GM19397 (cell line): ENCODE measurements around the gene AKR1C8.
"Not testable (repeated sequence)": the region's sequence is repeated elsewhere in the genome, so short reads cannot be mapped to it uniquely, and the experiment has no call there.

Experiments used
- ATAC-seq: cut with Tn5 transposase; IDR thresholded peaks from one replicate; pipeline ENCODE4 v1.9.1; 2021; ENCODE audit warnings: mild to moderate bottlenecking, moderate library complexity; ENCODE audit not compliant: unreplicated experiment

The AKR1C8 gene

DNA sequence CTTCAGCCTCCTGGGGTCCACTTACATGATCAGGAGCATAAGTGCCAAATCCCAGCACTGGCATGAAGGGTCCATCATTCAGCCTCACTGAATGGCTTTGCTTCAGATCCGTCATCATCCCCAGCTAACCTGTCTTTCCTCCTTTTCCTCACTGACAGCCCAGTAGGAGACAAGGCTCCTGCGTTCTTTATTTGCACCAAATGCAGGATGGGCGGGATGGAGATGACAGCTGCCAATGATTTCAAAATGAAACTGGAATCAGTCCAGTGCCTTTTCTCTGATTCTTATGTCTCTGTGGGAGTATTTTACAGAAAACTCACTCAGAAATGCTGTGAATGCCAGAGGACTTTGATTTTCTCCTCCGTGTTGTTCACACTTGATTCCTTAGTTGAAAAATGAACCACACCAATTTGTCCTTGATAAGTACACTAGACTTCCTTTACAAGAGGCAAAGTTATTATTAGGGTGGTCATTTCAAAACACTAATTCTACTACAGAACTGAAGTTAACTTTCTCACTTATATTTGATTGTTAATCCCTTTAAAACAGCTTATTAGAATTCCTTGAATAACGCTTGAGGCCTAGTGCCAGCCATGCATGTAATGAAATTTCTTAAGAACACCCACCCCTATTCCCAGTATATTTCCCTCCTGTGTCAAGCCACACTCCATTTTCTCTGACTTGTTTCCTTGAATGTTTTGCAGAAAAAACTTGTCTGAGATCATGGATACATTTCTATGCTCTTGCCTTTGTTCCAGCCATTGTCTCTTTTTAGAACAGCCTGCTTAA, at the start of gene AKR1C8:
AKR1C8 (minus strand) TSS at position 164 of the 789 bp plus-strand sequence; CDS start at position 118, 46 bp downstream.
- no peak for ATAC-seq

DNA sequence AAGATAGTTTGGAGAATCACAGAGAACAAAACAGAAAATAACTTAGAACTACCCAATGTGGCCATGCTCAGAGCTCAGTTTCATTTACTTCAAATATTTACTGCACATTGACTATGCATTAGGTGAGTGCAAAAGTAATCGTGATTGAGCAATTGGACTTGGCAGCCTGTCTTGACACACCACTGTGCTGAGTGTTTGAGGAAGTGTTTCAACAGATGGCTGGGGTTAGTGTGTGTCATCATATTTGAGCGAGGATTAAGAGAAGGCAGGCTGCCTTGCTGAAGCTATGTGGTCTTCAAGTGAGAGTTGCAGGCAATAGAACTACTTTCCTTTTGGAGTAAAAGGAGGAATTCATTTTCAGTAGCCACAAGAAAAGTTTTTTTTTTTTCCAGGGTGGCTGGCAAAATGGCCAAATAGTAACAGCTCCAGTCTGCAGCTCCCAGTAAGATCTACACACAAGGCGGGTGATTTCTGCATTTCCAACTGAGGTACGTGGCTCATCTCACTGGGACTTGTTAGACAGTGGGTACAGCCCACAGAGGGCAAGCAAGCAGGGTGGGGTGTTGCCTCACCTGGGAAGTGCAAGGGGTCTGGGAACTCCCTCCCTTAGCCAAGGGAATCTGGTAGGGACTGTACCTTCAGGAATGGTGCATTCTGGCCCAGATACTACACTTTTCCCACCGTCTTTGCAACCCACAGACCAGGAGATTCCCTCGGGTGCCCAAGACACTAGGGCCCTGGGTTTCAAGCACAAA, 49.3 kb upstream of the AKR1C8 start:
- ATAC-seq = no peak

DNA sequence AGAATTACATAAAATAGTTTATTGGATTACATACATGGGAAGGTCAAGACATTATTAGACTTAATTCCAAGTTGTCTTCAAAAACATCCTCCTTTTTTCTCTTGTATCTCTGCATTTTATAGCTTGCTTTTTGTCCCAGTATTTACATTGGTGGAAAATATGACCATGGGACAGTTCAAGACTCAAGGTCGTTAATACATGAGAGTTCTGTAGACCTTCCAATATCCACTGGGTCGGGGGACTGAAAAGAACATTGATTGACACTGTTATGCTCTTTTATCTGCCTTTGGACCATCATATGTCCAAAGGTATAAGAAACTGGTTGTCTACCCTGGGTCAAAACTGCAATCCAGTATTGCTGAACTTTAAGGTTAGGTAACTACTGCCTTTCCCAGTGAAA, 48.4 kb upstream of the AKR1C8 start:
- no peak for ATAC-seq

DNA sequence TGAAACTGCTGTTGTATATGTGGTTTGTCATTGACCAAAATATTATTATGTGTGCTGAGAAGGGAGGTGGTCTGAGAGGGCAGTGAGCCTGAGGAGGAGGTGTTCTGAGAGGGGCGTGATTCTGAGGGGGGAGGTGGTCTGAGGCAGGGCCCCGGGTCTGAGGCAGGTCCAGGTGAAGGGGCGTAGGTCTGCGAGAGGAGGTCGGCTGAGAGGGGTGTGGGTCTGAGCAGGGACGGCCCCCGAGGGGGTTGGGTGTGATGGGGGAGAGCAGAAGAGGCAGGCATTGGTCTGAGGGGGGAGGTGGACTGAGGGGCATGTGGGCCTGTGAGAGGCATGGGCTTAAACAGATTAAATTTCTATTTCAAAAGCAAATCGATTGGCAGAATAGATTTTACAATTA, 44.1 kb upstream of the AKR1C8 start:
- ATAC-seq = no peak

DNA sequence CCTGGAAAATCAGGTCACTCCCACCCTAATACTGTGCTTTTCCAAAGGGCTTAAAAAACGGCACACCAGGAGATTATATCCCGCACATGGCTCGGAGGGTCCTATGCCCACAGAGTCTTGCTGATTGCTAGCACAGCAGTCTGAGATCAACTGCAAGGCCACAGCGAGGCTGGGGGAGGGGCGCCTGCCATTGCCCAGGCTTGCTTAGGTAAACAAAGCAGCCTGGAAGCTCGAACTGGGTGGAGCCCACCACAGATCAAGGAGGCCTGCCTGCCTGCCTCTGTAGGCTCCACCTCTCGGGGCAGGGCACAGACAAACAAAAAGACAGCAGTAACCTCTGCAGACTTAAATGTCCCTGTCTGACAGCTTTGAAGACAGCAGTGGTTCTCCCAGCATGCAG, 38.0 kb upstream of the AKR1C8 start:
- not testable (repeated sequence) for ATAC-seq

DNA sequence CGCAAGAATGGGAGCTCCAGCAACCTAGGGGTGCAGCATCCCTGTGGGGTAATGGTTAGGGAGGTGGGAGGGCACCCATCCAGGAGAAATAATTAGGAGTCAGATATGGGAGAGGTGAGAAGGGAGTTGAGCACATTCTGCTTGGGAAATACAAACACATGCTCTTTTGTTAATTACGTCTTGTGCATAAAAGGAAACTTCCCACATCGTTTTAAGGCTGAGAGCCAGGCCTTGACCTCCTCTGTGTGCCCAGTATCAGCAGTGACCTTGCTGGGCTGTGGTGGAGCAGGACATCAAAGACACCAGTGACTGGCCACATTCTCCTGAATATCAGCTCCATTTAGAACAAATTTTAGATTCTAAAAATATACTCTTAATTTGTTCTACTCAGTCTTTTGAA, 34.3 kb upstream of the AKR1C8 start:
- no peak for ATAC-seq

DNA sequence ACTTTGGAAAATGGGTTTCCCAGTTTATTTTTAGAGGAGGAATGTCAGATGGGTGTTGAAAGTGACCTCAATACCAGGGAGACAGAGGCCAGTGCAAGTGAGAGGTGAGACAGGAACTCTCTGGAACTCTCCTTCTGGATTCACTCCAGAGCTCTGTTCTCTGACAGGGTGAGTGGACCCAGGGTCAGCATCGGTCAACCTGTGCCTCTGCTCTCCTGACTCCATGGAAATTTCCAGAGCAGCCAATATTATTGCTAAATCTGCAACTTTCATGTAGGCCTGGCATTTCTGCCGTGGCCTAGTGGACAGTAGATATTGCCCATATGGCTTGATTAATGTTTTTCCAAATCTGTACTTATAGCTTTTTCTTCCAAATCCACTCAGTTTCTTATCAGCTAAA, 31.9 kb upstream of the AKR1C8 start:
- ATAC-seq = no peak

DNA sequence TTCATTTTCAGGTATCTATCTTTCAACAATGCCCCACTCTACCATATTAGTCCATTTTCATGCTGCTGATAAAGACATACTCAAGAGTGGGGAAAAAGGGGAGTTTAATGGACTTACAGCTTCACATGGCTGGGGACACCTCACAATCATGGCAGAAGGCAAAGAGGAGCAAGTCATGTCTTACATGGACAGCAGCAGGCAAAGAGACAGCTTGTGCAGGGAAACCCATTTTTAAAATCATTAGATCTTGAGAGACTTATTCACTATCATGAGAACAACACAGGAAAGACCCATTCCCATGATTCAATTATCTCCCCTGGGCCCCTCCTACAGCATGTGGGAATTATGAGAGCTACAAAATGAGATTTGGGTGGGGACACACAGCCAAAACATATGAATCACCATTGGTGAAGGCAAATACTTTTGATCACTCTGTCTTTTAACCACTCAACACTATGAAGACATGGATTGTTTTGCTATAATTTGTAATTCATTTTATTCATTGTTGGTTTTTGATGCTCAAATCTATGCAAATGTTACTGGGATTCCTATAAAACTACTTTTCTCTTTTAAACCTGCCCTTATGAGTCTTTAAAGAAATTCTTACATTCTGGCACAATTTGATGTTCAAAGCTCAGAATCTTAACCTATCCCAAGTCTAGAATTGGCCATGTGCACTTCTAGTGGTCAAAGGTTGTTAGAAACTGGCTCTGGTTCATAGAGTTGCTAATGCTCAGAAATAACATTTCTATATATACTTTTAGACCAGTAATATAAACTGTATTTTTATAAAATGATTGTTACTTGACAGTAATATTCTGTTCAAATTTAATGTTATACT, 27.0 kb upstream of the AKR1C8 start:
- ATAC-seq = no peak

DNA sequence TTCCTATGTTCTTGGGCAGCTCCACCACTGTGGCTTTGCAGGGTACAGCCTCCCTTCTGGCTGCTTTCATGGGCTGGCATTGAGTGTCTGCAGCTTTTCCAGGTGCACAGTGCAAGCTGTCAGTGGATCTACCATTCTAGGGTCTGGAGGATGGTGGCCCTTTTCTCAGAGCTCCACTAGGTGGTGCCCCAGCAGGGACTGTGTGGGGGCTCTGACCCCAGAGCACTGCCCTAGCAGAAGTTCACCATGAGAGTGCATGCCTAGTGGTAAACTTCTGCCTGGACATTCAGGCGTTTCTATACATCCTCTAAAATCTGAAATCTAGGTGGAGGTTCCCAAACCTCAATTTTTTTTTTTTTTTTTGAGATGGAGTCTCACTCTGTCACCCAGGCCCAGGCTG, 25.3 kb upstream of the AKR1C8 start:
- ATAC-seq = not testable (repeated sequence)

DNA sequence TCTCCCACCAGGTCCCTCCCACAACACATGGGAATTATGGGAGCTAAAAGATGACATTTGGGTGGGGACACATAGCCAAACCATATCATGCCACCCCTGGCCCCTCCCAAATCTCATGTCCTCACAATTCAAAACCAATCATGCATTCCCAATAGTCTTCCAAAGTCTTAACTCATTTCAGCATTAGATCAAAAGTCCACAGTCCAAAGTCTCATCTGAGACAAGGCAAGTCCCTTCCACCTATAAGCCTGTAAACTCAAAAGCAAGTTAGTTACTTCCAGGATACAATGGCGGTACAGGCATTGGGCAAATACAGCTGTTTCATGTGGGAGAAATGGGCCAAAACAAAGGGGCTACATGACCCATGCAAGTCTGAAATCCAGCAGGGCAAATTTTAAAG, 24.8 kb upstream of the AKR1C8 start:
- ATAC-seq = not testable (repeated sequence)

DNA sequence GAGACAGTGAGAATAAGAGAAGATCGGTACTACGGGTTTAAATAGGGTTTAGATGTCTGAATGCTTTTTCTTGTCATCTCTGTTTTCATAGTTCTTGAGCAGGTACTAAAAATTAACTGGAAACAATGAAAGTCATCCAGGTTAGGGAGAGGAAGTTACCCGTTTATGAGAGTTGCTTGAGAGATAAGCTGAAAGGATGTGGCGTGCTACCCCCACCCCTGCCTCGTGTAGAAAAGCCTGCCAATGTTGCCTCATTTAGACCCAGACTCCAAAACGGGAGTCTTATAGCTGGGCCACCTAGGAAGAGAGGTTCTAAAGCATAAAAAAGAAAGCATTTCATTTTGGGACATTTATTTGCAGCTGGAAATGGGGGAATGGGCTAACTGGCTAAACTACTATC, 21.8 kb upstream of the AKR1C8 start:
- ATAC-seq = no peak

DNA sequence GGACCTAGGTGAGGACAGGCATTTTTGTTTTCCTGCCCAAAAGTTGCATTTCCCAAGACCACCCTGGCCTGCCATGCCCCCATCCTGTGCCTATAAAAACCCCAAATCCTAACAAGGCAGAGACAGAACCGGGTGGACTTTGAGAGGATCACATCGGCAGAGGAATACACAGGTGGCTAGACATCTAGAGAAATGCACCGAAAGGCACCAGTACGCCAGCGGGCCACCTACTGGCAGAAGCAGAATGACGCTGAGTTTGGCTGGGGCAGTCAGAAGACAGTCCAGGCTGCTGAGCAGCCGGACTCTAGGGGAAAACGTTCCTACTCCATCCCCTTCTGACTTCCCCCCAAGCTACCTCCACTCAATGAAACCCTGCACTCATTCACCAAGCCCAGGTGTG, 14.4 kb upstream of the AKR1C8 start:
- ATAC-seq = no peak

DNA sequence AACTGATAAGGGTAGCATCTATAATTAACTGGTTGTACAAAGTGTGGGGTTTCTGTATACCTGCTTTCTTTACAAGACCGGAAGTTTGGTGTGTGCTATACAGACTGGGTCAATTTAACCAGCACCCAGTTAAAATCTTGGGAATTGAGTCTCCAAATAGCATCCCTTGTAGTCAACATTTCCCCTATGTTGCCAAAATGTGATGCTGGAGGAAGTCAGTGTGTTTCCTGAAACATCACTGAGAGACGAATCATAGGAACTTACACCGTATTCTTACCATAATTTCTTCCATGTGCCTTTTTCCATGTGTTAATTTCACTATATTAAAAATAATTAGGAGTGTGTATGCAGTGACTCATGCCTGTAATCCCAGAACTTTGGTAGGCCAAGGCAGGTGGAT, 13.4 kb upstream of the AKR1C8 start:
- ATAC-seq = no peak

DNA sequence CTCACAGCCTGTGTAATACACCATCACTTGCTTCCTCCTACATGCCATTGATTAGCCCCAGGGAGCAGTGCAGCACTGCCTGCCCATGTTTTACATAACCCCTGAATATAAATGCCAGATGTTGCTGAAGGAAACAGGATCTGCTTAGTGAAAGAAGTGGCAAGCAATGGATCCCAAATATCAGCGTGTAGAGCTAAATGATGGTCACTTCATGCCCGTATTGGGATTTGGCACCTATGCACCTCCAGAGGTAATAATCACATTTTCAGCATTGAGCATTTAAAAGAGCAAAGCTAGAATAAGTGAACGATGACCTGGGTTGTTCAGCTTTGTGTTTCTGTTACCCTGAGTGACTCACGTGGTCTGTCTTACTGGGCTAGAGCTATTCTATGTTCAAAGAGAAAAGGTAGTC, 11.8 kb upstream of the AKR1C8 start, which contains the start of gene AKR1C4:
AKR1C4 (plus strand) TSS at position 136 of the 412 bp plus-strand sequence; CDS start at position 167, 31 bp downstream.
- ATAC-seq = no peak

DNA sequence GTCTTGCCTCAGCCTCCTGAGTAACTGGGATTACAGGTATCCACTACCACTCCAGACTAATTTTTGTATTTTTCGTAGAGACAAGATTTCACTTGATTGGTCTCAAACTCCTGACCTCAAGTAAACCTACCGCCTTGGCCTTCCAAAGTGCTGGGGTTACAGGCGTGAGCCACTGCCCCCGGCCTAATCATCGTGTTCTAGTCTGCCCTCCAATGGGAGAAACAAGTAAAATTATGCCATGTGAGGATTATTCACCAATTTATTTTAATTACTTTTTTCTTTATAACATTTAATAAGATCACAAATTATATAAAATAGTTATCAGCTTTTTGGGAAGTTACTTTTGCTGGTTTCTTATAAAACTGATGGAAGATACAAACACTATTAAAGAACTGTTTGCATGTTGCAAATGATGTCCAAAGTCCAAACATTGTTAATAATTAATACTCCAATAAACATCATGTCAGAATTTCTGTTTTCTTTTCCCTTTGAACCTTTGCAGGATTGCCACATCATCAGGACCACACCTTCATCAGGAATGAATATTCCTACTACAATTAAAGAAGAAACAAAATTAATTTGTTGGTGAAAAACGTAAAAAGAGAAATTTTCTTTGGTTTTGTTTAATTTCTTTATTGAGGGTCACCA, 10.9 kb upstream of the AKR1C8 start:
- no peak for ATAC-seq

DNA sequence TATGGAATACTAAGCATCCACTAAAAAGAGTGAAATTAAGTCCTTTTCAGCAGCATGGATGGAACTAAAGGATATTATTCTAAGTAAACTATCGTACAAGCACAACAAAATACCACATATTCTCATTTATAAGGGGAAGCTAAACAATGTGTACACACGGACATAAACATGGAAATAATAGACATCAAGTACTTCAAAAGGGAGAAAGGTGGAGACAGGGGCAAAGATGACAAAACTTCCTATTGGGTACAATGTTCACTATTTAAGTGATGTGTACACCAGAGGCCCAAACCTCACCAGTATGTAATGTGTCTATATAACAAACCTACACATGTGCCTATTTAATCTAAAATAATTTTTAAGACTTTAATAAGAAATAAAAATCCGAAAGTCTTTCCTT, 9.5 kb upstream of the AKR1C8 start:
- ATAC-seq = no peak

DNA sequence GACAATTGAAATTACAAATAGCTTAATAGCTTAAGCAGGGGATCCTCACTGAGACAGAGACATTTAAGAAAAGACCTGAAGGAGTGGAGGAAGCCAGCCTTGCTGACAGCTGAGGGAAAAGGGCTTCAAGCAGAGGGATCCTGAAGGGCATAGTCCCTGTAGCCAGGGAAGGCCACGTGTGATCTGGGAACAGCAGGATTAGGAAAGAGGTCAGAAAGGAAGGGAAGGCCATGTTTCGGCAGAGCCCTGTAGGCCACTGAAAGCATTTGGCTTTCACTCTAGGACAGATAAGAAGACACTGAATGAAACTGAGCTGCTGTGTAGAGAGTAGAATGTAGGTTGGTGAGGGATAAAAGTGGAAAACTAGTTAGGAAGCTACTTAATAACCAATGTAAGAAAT, 3.4 kb upstream of the AKR1C8 start:
- no peak for ATAC-seq

DNA sequence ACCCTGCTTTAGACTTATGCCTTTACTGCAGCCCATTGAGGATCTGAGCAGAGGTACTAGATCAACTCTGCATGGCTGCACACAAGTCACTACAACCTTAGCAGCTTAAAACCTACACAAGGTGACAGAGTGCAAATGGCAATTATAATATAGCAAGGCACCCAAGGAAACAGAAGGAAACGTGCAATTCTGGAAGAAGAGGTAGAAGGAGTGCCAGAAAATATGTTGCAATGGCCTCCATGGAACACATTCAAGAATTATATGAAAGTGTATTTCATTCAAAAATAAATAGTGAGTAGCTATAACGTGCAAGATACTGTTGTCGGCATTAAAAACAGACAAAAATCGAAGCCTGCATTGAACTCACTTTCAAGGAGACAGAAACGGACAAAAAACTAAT, 2.9 kb upstream of the AKR1C8 start:
- ATAC-seq = no peak

DNA sequence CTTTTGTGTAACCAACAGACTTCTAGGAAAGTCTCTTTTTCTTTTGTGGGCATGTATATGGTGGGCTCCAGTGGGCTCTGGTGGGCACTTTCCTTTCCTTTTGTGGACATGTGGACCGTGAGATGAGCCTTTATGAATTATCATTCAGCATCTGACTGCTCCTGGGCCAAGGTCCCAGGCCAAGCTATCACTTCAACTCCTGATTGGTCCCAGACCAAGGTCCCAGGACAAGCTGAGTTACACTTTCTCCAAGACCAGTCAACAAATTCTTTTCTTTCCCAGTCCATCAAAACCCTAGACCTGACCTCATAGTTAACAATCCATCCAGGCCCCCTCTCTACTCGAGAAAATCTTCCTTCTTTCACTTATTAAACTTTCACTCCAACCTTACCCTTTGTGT, 1.0 kb downstream of the AKR1C8 start:
- no peak for ATAC-seq

DNA sequence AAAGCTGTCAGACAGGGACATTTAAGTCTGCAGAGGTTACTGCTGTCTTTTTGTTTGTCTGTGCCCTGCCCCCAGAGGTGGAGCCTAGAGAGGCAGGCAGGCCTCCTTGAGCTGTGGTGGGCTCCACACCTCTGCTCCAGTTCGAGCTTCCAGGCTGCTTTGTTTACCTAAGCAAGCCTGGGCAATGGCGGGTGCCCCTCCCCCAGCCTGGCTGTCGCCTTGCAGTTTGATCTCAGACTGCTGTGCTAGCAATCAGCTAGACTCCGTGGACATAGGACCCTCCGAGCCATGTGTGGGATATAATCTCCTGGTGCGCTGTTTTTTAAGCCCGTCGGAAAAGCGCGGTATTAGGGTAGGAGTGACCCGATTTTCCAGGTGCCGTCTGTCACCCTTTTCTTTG, 4.4 kb downstream of the AKR1C8 start:
- not testable (repeated sequence) for ATAC-seq

DNA sequence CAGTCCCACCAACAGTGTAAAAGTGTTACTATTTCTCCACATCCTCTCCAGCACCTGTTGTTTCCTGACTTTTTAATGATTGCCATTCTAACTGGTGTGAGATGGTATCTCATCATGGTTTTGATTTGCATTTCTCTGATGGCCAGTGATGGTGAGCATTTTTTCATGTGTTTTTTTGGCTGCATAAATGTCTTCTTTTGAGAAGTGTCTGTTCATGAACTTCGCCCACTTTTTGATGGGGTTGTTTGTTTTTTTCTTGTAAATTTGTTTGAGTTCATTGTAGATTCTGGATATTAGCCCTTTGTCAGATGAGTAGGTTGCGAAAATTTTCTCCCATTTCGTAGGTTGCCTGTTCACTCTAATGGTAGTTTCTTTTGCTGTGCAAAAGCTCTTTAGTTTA, 9.4 kb downstream of the AKR1C8 start:
- ATAC-seq = not testable (repeated sequence)
